KG1 (cell line): ENCODE results near the gene KCNE5.
"Not testable (repeated sequence)": the region's sequence is repeated elsewhere in the genome, so short reads cannot be mapped to it uniquely, and the experiment has no call there.

ENCODE experiments used
- DNase-seq: peaks from one replicate; lab custom pipeline; 2025; lab: John Stamatoyannopoulos, UW

Gene KCNE5

GRCh38 chrX:109624641-109625616 is at the start of gene KCNE5:
Gene KCNE5, minus strand, starts transcription at chrX:109625172. Its CDS starts 152 bp downstream, at chrX:109625020.
- DNase-seq: no peak

GRCh38 chrX:109672239-109672638 is 47.3 kb upstream of the KCNE5 start:
- no peak for DNase-seq

GRCh38 chrX:109671170-109671569 is 46.2 kb upstream of the KCNE5 start:
- not testable (repeated sequence) for DNase-seq

- DNase-seq: no peak
These were observed 43.0 kb upstream of the KCNE5 start for GRCh38 chrX:109667986-109668385.

GRCh38 chrX:109660435-109661143 is 35.6 kb upstream of the KCNE5 start:
- no peak for DNase-seq

- DNase-seq: no peak
These were observed 33.4 kb upstream of the KCNE5 start for GRCh38 chrX:109658391-109658790.

GRCh38 chrX:109657364-109657763 is 32.4 kb upstream of the KCNE5 start:
- not testable (repeated sequence) for DNase-seq

- no peak for DNase-seq
These were observed 31.8 kb upstream of the KCNE5 start for GRCh38 chrX:109656774-109657173.

GRCh38 chrX:109655502-109656201 is 30.7 kb upstream of the KCNE5 start:
- DNase-seq: no peak

GRCh38 chrX:109654516-109655109 is 29.6 kb upstream of the KCNE5 start:
- no peak for DNase-seq

GRCh38 chrX:109644671-109645070 is 19.7 kb upstream of the KCNE5 start:
- DNase-seq: not testable (repeated sequence)

- no peak for DNase-seq
These were observed 18.7 kb upstream of the KCNE5 start for GRCh38 chrX:109643687-109644086.

- DNase-seq: no peak
These were observed 13.2 kb upstream of the KCNE5 start for GRCh38 chrX:109638158-109638557.

GRCh38 chrX:109637477-109637876 is 12.5 kb upstream of the KCNE5 start:
- DNase-seq: not testable (repeated sequence)

GRCh38 chrX:109635146-109635545 is 10.2 kb upstream of the KCNE5 start:
- peak; percentile 1 for DNase-seq

GRCh38 chrX:109632906-109633504 is 8.0 kb upstream of the KCNE5 start:
- DNase-seq: no peak

GRCh38 chrX:109629310-109629709 is 4.3 kb upstream of the KCNE5 start:
- no peak for DNase-seq

GRCh38 chrX:109626637-109627036 is 1.7 kb upstream of the KCNE5 start:
- DNase-seq: no peak

- DNase-seq: no peak
These were observed 975 bp downstream of the KCNE5 start for GRCh38 chrX:109623997-109624396.

GRCh38 chrX:109622270-109622669 is 2.7 kb downstream of the KCNE5 start:
- no peak for DNase-seq

GRCh38 chrX:109619771-109620170 is 5.2 kb downstream of the KCNE5 start:
- DNase-seq: no peak

- DNase-seq: no peak
These were observed 10.0 kb downstream of the KCNE5 start for GRCh38 chrX:109614951-109615350.
